OCI-LY7 (cell line): ENCODE results near the gene COL3A1.

Experiments
- EZH2phosphoT487 ChIP-seq: fragments of 200-600 bp; sonication (generic); IDR thresholded peaks from 2 replicates; pipeline ENCODE4 v1.6.1; 2018; ENCODE audit warnings: low read depth, borderline replicate concordance, mild to moderate bottlenecking, mixed run types, antibody characterized with exemption, low read length, moderate library complexity, mixed read lengths
- TF ChIP-seq, protein P1 (sequence below): fragments of 200-600 bp; sonication (generic); conservative IDR thresholded peaks from 2 replicates; pipeline ENCODE4 v1.5.1; 2014; ENCODE audit warnings: mild to moderate bottlenecking, antibody characterized with exemption, low read length, moderate library complexity, mixed read lengths

- TF ChIP-seq, protein P1, sequence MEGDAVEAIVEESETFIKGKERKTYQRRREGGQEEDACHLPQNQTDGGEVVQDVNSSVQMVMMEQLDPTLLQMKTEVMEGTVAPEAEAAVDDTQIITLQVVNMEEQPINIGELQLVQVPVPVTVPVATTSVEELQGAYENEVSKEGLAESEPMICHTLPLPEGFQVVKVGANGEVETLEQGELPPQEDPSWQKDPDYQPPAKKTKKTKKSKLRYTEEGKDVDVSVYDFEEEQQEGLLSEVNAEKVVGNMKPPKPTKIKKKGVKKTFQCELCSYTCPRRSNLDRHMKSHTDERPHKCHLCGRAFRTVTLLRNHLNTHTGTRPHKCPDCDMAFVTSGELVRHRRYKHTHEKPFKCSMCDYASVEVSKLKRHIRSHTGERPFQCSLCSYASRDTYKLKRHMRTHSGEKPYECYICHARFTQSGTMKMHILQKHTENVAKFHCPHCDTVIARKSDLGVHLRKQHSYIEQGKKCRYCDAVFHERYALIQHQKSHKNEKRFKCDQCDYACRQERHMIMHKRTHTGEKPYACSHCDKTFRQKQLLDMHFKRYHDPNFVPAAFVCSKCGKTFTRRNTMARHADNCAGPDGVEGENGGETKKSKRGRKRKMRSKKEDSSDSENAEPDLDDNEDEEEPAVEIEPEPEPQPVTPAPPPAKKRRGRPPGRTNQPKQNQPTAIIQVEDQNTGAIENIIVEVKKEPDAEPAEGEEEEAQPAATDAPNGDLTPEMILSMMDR, result no peak
- no peak for TF ChIP-seq EZH2phosphoT487
These were observed 42.2 kb downstream of the COL3A1 start for GRCh38 chr2:189016311-189016861.
